ENCODE data around the gene WDPCP.

GRCh38 chr2:63555931-63556330, 32.3 kb downstream of the WDPCP start:
- TF ChIP-seq CTCF (IDR thresholded peaks at IDR 0.05) (no peak), EZH2 (IDR thresholded peaks at IDR 0.05; ENCODE audit: borderline replicate concordance, insufficient read depth, low read depth, low read length, poor library complexity, severe bottlenecking) (no peak)

Data from B cell (primary cell).